ENCODE data around the gene SPATA3. TPM values are rescaled to one million over a fixed set of nuclear protein-coding genes. Genes with fewer than 3 reads are reported as not detected.
A peak's percentile ranks its signal among the peaks of the same experiment; 100 is the strongest.

SPATA3 gene
- total and polyA plus RNA-seq, 2 of the 8 experiments (the other 6 are each of a cell fraction or from before 2014, with no cell fraction given): not detected

GRCh38 chr2:230999477-230999876, 3.6 kb downstream of the SPATA3 start:
- CTCF ChIA-PET (ENCODE audit: partially characterized antibody): interaction anchor here (0.7 to 2.3 kb wide), 12 partner anchors 8 to 175 kb away, joined by 3 to 15 read pairs (median 5); no protein-coding TSS in a partner anchor
- H2BK5ac ChIP-seq (ENCODE audit: low read depth, low read length): no peak overlapping the region
- no peaks in the 10 kb centered on the region for H4K20me1 ChIP-seq (replicated peaks in 1 of 2; ENCODE audit: control insufficient read depth in 1 of 2, insufficient read depth in 2 of 2, low read length in 2 of 2)
- TF ChIP-seq HDAC6 (IDR thresholded peaks at IDR 0.05; ENCODE audit: low read depth, low read length) (no peak), SUZ12 (IDR thresholded peaks at IDR 0.05; ENCODE audit: low read length) (no peak), MAX (IDR thresholded peaks at IDR 0.05) (no peak), NRF1 (IDR thresholded peaks at IDR 0.05; ENCODE audit: low read depth, low read length) (no peak), POU5F1 (IDR thresholded peaks at IDR 0.05; ENCODE audit: low read depth, low read length) (no peak)

More at GRCh38 chr2:230999477-230999876, 3.6 kb downstream of the SPATA3 start:
- no peaks in the 10 kb centered on the region for H3K23me2 ChIP-seq (ENCODE audit: low read depth, low read length)
- H3K79me1 ChIP-seq (ENCODE audit: low read depth, low read length): no peaks in the 10 kb centered on the region
- no peak overlapping the region for H2AFZ ChIP-seq (ENCODE audit: low read length)
- no peak overlapping the region for H4K5ac ChIP-seq (ENCODE audit: insufficient read length, low read depth, low read length)
- no peak overlapping the region for H2BK15ac ChIP-seq (ENCODE audit: low read length)
- H3K27ac ChIP-seq (ENCODE audit: low read depth, low read length): no peak overlapping the region
- H3K18ac ChIP-seq (ENCODE audit: extremely low read depth, low read length): no peak overlapping the region
- 81% methylated on average over 4 of the region's 4 CpGs; no CpG with 5 or more reads in 1 of the 2 experiments for WGBS, 2 experiments (ENCODE audit: extremely low coverage in 1 of 2, insufficient coverage in 1 of 2, insufficient read length in 1 of 2, insufficient replicate concordance in 2 of 2, low coverage in 1 of 2, low lambda C conversion rate in 2 of 2, missing lambda C conversion rate in 1 of 2)
- H3K4ac ChIP-seq (replicated peaks; ENCODE audit: insufficient read length, low read depth, low read length): no peak overlapping the region
- H3K36me3 ChIP-seq (ENCODE audit: control insufficient read depth in 2 of 4, insufficient read depth in 4 of 4, low read length in 3 of 4): no peaks in the 10 kb centered on the region
- no peak for DNase-seq (ENCODE audit: low read depth in 1 of 2, low spot score in 2 of 2)
- no peak overlapping the region for H3K4me3 ChIP-seq (ENCODE audit: extremely low read depth in 1 of 4, insufficient read depth in 2 of 4, low read depth in 3 of 4, low read length in 4 of 4)
- H2BK12ac ChIP-seq (ENCODE audit: low read depth, low read length): no peak overlapping the region
- H3K14ac ChIP-seq (ENCODE audit: insufficient read length): no peak overlapping the region
- 0 out of 2 replicates have a peak overlapping the region, but pooled peaks have one; percentile 57 for H2BK20ac ChIP-seq (ENCODE audit: low read length)
- H4K91ac ChIP-seq (replicated peaks; ENCODE audit: insufficient read length, low read length): no peak overlapping the region
- H3K4me1 ChIP-seq (replicated peaks in 1 of 4; ENCODE audit: control insufficient read depth in 3 of 4, insufficient read depth in 4 of 4, low read length in 3 of 4): no peaks in the 10 kb centered on the region; a peak in 2 of 7 replicates
- no peak overlapping the region for H2BK120ac ChIP-seq (replicated peaks; ENCODE audit: low read depth, low read length)
- no peak overlapping the region for H3K56ac ChIP-seq (replicated peaks; ENCODE audit: insufficient read length, low read depth, low read length)
- no peak overlapping the region for H3K23ac ChIP-seq (ENCODE audit: insufficient read length)
- no peak overlapping the region for H3K4me2 ChIP-seq (ENCODE audit: insufficient read depth in 1 of 2, low read depth in 2 of 2, low read length in 2 of 2)
- H3K27me3 ChIP-seq (replicated peaks in 1 of 4; ENCODE audit: control insufficient read depth in 3 of 4, extremely low read depth in 1 of 4, insufficient read depth in 3 of 4, low read length in 3 of 4): peaks cover 0 to 6% (median 3%) of the 10 kb centered on the region in 4 experiments; a peak in 3 of 7 replicates
- no peaks in the 10 kb centered on the region for H3K9me3 ChIP-seq (ENCODE audit: insufficient read depth in 2 of 2, low read depth in 1 of 2, low read length in 1 of 2)
- no peak overlapping the region for H4K8ac ChIP-seq (ENCODE audit: extremely low read depth, insufficient read depth, low read length)
- H3K79me2 ChIP-seq (ENCODE audit: control insufficient read depth in 1 of 2, insufficient read depth in 2 of 2, low read length in 2 of 2): no peaks in the 10 kb centered on the region
- no peak overlapping the region for H3K9ac ChIP-seq (replicated peaks in 1 of 4; ENCODE audit: extremely low read depth in 1 of 4, low read depth in 3 of 4, low read length in 3 of 4)
- POLR2A ChIA-PET (ENCODE audit: partially characterized antibody): interaction anchor here (1.5 kb wide), 1 partner anchor 9 kb away, joined by 4 read pairs; no protein-coding TSS in a partner anchor
- no peak overlapping the region for H2AK5ac ChIP-seq (ENCODE audit: low read depth, low read length)
- FAIRE-seq: no peak
